HG03378 (cell line): ENCODE measurements around the gene MYCBP2.

Source experiments
- ATAC-seq: cut with Tn5 transposase; IDR thresholded peaks from one replicate; pipeline ENCODE4 v1.9.1; 2021; ENCODE audit warnings: mild to moderate bottlenecking, moderate library complexity; ENCODE audit not compliant: unreplicated experiment

MYCBP2 gene

GRCh38 chr13:77105051-77105450, 221.8 kb downstream of the MYCBP2 start:
- ATAC-seq = no peak

GRCh38 chr13:77099415-77099814, 227.5 kb downstream of the MYCBP2 start:
- no peak for ATAC-seq

- ATAC-seq = no peak
Measured at GRCh38 chr13:77095288-77095687, 231.6 kb downstream of the MYCBP2 start.

GRCh38 chr13:77094773-77095172, 232.1 kb downstream of the MYCBP2 start:
- no peak for ATAC-seq

GRCh38 chr13:77093735-77094134, 233.2 kb downstream of the MYCBP2 start:
- ATAC-seq = no peak

GRCh38 chr13:77084755-77085154, 242.1 kb downstream of the MYCBP2 start:
- no peak for ATAC-seq

- ATAC-seq = no peak
Measured at GRCh38 chr13:77079902-77080413, 246.9 kb downstream of the MYCBP2 start.

GRCh38 chr13:77067519-77067918, 259.4 kb downstream of the MYCBP2 start:
- no peak for ATAC-seq

GRCh38 chr13:77065461-77066147, 261.3 kb downstream of the MYCBP2 start:
- no peak for ATAC-seq

GRCh38 chr13:77062097-77062496, 264.8 kb downstream of the MYCBP2 start:
- no peak for ATAC-seq

GRCh38 chr13:77061362-77061761, 265.5 kb downstream of the MYCBP2 start:
- ATAC-seq = no peak

GRCh38 chr13:77056886-77057285, 270.0 kb downstream of the MYCBP2 start:
- no peak for ATAC-seq

GRCh38 chr13:77056382-77056781, 270.5 kb downstream of the MYCBP2 start:
- ATAC-seq = no peak

- ATAC-seq = no peak
Measured at GRCh38 chr13:77055158-77055557, 271.7 kb downstream of the MYCBP2 start.

GRCh38 chr13:77053192-77053591, 273.7 kb downstream of the MYCBP2 start:
- ATAC-seq = no peak

- no peak for ATAC-seq
Measured at GRCh38 chr13:77048681-77049080, 278.2 kb downstream of the MYCBP2 start.

- no peak for ATAC-seq
Measured at GRCh38 chr13:77047649-77048343, 279.1 kb downstream of the MYCBP2 start.

GRCh38 chr13:77042566-77043177, 284.2 kb downstream of the MYCBP2 start:
- no peak for ATAC-seq

- no peak for ATAC-seq
Measured at GRCh38 chr13:77040835-77041234, 286.1 kb downstream of the MYCBP2 start.

- ATAC-seq = no peak
Measured at GRCh38 chr13:77040076-77040475, 286.8 kb downstream of the MYCBP2 start.

GRCh38 chr13:77038907-77039480, 287.9 kb downstream of the MYCBP2 start:
- ATAC-seq = no peak

- ATAC-seq = no peak
Measured at GRCh38 chr13:77036279-77036678, 290.6 kb downstream of the MYCBP2 start.
